ENCODE measurements around the gene SLC35A4.

SLC35A4 gene

DNA sequence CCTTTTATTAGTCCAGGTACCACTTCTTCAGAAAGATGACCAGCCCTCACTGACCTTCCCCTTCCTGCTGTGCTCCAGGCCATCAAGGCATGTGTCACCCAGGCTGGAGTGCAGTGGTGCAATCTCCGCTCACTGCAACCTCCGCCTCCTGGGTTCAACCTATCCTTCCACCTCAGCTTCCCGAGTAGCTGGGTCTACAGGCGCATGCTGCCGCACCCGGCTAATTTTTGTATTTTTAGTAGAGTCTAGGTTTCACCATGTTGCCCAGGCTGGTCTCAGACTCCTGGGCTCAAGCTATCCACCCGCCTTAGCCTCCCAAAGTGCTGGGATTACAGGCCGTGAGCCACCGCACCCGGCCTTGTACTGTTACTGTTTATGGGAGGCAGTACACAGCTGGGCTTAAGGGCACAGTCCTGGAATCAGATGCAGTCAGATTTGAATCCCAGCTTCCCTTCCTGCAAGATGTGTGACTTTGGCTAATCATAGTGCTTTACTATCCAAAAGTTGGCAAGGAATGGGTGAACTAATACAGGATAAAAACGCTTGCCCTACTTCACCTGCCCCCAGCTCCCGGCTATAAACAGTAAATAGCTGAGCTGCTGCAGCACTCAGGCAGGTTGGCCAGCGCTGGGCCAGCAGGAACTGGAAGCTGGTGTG lies 17.6 kb upstream of the SLC35A4 start:
- DNase-seq (ENCODE audit: low read depth): no peak
- TF ChIP-seq, protein P1, sequence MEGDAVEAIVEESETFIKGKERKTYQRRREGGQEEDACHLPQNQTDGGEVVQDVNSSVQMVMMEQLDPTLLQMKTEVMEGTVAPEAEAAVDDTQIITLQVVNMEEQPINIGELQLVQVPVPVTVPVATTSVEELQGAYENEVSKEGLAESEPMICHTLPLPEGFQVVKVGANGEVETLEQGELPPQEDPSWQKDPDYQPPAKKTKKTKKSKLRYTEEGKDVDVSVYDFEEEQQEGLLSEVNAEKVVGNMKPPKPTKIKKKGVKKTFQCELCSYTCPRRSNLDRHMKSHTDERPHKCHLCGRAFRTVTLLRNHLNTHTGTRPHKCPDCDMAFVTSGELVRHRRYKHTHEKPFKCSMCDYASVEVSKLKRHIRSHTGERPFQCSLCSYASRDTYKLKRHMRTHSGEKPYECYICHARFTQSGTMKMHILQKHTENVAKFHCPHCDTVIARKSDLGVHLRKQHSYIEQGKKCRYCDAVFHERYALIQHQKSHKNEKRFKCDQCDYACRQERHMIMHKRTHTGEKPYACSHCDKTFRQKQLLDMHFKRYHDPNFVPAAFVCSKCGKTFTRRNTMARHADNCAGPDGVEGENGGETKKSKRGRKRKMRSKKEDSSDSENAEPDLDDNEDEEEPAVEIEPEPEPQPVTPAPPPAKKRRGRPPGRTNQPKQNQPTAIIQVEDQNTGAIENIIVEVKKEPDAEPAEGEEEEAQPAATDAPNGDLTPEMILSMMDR (conservative IDR thresholded peaks at IDR 0.05; ENCODE audit: low read depth, low read length): no peak
- no peak overlapping the region for H3K4me3 ChIP-seq (ENCODE audit: low read depth, low read length)

DNA sequence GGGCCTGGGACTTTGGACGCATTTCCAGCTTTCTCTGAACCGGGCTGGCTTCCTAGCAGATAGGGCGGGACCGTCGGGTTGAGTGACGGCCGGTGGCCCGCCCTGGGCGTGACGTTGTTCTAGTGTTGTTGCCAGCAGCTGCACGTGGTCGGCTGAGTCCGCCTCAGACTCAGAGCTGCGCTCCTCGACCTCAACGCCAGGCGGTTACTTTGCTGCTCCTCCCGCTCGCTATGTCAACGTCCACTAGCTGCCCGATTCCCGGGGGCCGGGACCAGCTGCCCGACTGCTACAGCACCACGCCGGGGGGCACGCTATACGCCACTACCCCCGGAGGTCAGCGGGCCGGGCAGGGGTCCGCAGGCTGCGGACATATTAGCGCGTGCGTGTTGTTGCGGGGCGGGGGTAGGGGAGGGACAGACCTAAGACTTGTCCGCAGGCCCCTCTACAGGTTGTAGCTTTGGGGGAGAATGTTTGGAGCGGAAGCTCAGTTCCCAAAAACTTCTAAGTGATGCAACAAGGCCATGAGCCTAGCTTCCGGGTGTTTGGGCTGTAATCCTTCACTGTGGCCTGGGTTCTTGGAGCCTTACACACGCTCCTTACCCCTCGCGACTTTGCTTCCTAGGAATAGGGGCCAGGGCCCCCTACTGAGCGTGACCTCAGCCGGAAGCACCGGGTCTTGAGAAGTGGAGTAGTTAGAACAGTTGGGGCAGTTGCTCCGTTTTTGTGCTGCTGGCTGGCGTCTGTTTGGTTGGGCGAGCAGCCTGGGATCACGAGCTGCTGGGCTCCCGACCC lies 16.9 kb upstream of the SLC35A4 start, which contains the start of gene EIF4EBP3:
Gene EIF4EBP3, plus strand, starts transcription at position 155 of the 792 bp plus-strand sequence. Its CDS starts 76 bp downstream, at position 231.
- peak; percentile 98 for DNase-seq (ENCODE audit: low read depth)
- TF ChIP-seq, protein P1 (conservative IDR thresholded peaks at IDR 0.05; ENCODE audit: low read depth, low read length): peak; percentile 72
- H3K4me3 ChIP-seq (ENCODE audit: low read depth, low read length): peak within 1 kb of the TSS; percentile 58

DNA sequence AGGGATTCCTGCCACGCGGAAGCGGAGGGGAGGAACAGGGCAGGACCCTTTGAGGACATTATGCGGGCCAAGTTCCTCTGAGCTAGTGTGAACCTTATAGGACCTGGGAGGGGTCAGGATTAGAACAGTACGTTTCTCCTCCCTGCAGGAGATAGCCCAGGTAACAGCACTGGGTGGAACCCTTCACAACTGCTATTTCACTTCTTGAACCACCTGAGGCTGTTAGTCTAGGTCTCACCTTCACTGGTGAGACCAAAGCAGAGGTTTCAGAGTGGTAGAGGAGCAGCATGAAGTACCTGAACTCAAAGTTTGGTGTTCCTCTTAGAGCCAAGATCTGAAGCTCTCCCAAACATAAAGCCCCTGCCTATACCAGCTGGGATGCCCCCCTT lies 16.3 kb upstream of the SLC35A4 start:
- TF ChIP-seq, protein P1 (conservative IDR thresholded peaks at IDR 0.05; ENCODE audit: low read depth, low read length): no peak
- peak overlapping the region; percentile 58 for H3K4me3 ChIP-seq (ENCODE audit: low read depth, low read length)
- DNase-seq (ENCODE audit: low read depth): no peak

DNA sequence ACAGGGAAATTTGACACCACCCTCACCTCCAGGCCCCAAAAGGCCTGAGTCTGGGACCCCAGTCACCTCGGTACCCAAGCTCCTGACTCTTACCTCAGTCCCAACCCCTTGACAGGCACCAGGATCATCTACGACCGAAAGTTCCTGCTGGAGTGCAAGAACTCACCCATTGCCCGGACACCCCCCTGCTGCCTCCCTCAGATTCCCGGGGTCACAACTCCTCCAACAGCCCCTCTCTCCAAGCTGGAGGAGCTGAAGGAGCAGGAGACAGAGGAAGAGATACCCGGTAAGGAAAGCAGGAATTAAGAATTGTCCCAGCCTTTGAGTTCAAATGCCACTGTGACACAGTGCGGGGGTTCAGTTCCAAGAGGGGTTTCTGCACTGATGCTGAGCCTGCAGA lies 15.8 kb upstream of the SLC35A4 start:
- no peak overlapping the region for H3K4me3 ChIP-seq (ENCODE audit: low read depth, low read length)
- no peak for DNase-seq (ENCODE audit: low read depth)
- TF ChIP-seq, protein P1 (conservative IDR thresholded peaks at IDR 0.05; ENCODE audit: low read depth, low read length): no peak

DNA sequence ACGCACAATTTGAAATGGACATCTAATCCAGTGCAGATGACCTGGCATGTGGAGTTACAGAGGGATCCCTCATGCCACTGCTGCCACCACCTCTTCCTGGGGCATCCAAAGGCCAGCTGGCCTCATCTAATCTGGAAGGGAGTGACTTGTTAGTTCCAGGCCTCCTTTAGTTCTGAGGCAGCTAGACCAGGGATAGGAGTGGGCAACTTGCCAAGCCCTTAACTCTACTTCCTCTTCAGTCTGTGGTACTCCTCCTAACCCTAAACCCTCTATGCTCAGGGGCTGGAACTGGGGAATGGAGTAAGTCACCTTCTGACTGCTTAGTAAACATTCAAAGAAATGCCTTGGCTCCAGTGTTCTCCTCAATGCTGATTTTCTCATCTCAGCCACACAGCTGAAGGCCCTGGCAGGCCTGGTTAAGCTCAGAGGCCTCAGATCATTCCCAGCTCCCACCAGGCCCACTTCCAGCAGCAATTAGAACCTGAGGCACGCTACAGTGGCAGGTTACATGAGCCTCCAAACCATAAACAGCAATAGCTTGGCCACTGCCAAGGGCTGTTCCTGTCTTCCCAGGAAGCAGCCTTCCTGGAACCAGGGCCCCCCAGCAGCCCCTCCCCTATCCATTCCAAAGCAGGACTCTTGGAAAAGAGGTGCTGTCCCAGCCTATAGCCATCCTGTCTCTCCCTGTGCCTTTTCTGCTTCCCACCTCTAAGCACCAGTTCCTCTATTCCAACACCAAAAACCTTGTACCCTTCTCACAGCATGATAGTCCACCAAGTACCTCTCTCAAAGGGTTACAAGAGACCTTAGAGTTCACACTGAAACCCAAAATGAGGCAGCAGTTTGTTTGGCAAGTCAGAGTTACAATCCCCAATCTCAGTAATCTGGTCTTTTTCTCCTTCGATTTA lies 15.1 kb upstream of the SLC35A4 start:
- peak; percentile 66 for DNase-seq (ENCODE audit: low read depth)
- TF ChIP-seq, protein P1 (conservative IDR thresholded peaks at IDR 0.05; ENCODE audit: low read depth, low read length): no peak
- no peak overlapping the region for H3K4me3 ChIP-seq (ENCODE audit: low read depth, low read length)

DNA sequence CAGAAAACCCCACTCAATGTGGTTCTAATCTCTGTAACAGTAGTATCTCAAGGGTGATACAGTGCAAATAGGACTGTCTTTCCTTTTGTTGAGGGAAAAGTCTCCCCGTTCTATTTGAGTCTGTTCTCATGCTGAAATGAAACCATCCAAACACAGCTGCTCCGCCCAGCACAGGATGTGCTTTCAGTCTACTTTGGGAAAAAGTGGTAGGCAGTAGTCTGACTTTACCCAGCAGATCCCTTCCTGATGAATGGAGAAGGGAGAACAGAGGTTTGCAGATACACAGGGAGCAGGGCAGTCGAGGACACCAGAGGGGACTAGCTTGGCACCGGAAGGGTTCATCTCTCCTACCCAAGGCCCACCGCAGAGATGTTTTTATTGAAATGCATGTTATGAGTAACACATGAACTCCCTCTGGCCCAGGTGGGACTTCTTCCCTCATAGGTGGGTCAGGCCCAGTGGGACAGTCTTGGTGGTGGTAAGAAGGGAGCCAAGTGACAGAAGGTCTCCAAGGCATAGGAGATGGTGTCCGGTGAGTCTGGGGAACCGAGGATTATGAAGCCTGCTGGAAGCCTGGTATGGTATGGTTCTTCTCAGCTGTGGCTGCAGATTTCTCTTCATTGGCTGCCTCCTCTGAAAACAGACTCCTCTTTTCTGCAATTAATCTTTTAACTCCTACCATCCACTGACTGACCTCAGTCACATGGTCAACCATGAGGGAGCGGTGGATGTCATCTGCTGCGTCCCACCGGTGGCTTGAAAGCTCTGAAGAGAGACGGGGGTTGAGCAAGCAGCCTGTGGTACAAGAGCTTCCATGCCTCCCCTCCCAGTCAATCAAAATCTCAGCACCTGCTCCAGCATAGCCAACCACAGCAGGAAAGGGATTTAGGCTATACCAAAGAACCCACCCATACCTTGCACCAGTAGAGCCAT lies 14.2 kb upstream of the SLC35A4 start:
- TF ChIP-seq, protein P1 (conservative IDR thresholded peaks at IDR 0.05; ENCODE audit: low read depth, low read length): no peak
- no peak for DNase-seq (ENCODE audit: low read depth)
- H3K4me3 ChIP-seq (ENCODE audit: low read depth, low read length): no peak overlapping the region
